Muscle layer of colon (tissue), 2 donors: ENCODE results near the gene NELFA.

Experiments used
- H3K27ac ChIP-seq: one replicate; pipeline ENCODE4 v1.7.0; 2013; ENCODE audit warnings: low read depth, mild to moderate bottlenecking, low read length, moderate library complexity
- H3K27me3 ChIP-seq, 2 donors: one replicate each; pipeline ENCODE4 v1.7.0; 2013; ENCODE audit warnings: low read length in 2 of 2, mild to moderate bottlenecking in 2 of 2; ENCODE audit not compliant: insufficient read depth in 2 of 2, control insufficient read depth in 1 of 2
- H3K36me3 ChIP-seq: one replicate; pipeline ENCODE4 v1.7.0; 2013; ENCODE audit warnings: mild to moderate bottlenecking, low read length; ENCODE audit not compliant: insufficient read depth
- H3K4me1 ChIP-seq: one replicate; pipeline ENCODE4 v1.7.0; 2013; ENCODE audit warnings: mild to moderate bottlenecking, low read length; ENCODE audit not compliant: insufficient read depth
- H3K4me3 ChIP-seq, 2 donors: one replicate each; pipeline ENCODE4 v1.7.0; 2013; ENCODE audit warnings: low read length in 2 of 2, low read depth in 1 of 2, mild to moderate bottlenecking in 1 of 2, moderate library complexity in 1 of 2
- H3K9ac ChIP-seq: one replicate; pipeline ENCODE4 v1.7.0; 2013; ENCODE audit warnings: low read length
- H3K9me3 ChIP-seq: one replicate; pipeline ENCODE4 v1.7.0; 2013; ENCODE audit warnings: mild to moderate bottlenecking, low read length
- donor health status: abdominal sarcoma.
- donor health status: Adenocarcinoma of cecum.

Gene NELFA

GRCh38 chr4:1933700-1934099 lies 75.1 kb downstream of the NELFA start:
- Histone ChIP-seq H3K27me3 (no peaks in the 10 kb centered on the region), H3K36me3 (peaks cover 11% of the 10 kb centered on the region), H3K27ac (no peak overlapping the region)

GRCh38 chr4:1932736-1933135 lies 76.0 kb downstream of the NELFA start:
- no peaks in the 10 kb centered on the region for H3K27me3 ChIP-seq
- H3K9ac ChIP-seq: no peak overlapping the region
- H3K9me3 ChIP-seq: no peaks in the 10 kb centered on the region
- H3K4me3 ChIP-seq: no peak overlapping the region
- H3K27ac ChIP-seq: no peak overlapping the region
- H3K4me1 ChIP-seq: no peaks in the 10 kb centered on the region
- peaks cover 13% of the 10 kb centered on the region for H3K36me3 ChIP-seq

More at GRCh38 chr4:1933700-1934099, 75.1 kb downstream of the NELFA start:
- H3K9me3 ChIP-seq: no peaks in the 10 kb centered on the region
- H3K9ac ChIP-seq: no peak overlapping the region
- no peak overlapping the region for H3K4me3 ChIP-seq
- no peaks in the 10 kb centered on the region for H3K4me1 ChIP-seq
